Ishikawa (cell line): ENCODE results near the gene PRDM16.

Experiments
- CREB1 ChIP-seq: IDR thresholded peaks from 2 replicates; pipeline ENCODE4 v1.6.1; 2012; ENCODE audit warnings: low read depth
- EP300 ChIP-seq: IDR thresholded peaks from 2 replicates; pipeline ENCODE4 v1.6.1; 2012; ENCODE audit warnings: borderline replicate concordance
- FOXM1 ChIP-seq: IDR thresholded peaks from 2 replicates; pipeline ENCODE4 v1.6.1; 2012; ENCODE audit warnings: low read depth, borderline replicate concordance
- TF ChIP-seq, protein P1 (sequence below): IDR thresholded peaks from 2 replicates; pipeline ENCODE4 v1.6.1; 2012; ENCODE audit warnings: low read depth, mild to moderate bottlenecking
- TF ChIP-seq, protein P2 (sequence below): IDR thresholded peaks from 2 replicates; pipeline ENCODE4 v1.6.1; 2012

DNA sequence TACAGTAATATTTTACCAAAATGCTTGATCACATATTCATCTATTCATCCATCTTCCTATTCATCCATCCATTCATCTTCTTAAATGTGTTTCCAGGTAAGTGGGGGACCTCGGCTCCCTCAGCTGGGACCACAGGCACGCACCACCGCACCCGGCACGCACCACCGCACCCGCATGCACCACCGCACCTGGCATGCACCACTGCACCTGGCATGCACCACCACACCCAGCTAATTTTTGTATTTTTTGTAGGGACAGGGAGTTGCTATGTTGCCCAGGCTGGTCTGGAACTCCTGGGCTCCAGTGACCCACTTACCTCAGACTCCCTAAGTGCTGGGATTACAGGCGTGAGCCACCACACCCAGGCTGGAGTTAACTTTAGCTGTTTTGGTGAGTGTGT is 26.5 kb upstream of the PRDM16 start:
- TF ChIP-seq, protein P1, sequence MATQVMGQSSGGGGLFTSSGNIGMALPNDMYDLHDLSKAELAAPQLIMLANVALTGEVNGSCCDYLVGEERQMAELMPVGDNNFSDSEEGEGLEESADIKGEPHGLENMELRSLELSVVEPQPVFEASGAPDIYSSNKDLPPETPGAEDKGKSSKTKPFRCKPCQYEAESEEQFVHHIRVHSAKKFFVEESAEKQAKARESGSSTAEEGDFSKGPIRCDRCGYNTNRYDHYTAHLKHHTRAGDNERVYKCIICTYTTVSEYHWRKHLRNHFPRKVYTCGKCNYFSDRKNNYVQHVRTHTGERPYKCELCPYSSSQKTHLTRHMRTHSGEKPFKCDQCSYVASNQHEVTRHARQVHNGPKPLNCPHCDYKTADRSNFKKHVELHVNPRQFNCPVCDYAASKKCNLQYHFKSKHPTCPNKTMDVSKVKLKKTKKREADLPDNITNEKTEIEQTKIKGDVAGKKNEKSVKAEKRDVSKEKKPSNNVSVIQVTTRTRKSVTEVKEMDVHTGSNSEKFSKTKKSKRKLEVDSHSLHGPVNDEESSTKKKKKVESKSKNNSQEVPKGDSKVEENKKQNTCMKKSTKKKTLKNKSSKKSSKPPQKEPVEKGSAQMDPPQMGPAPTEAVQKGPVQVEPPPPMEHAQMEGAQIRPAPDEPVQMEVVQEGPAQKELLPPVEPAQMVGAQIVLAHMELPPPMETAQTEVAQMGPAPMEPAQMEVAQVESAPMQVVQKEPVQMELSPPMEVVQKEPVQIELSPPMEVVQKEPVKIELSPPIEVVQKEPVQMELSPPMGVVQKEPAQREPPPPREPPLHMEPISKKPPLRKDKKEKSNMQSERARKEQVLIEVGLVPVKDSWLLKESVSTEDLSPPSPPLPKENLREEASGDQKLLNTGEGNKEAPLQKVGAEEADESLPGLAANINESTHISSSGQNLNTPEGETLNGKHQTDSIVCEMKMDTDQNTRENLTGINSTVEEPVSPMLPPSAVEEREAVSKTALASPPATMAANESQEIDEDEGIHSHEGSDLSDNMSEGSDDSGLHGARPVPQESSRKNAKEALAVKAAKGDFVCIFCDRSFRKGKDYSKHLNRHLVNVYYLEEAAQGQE = no peak
- TF ChIP-seq EP300 (no peak), CREB1 (no peak), FOXM1 (no peak)
- TF ChIP-seq, protein P2, sequence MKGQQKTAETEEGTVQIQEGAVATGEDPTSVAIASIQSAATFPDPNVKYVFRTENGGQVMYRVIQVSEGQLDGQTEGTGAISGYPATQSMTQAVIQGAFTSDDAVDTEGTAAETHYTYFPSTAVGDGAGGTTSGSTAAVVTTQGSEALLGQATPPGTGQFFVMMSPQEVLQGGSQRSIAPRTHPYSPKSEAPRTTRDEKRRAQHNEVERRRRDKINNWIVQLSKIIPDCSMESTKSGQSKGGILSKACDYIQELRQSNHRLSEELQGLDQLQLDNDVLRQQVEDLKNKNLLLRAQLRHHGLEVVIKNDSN = no peak
